ENCODE measurements around the gene TMEM132C.

DNA sequence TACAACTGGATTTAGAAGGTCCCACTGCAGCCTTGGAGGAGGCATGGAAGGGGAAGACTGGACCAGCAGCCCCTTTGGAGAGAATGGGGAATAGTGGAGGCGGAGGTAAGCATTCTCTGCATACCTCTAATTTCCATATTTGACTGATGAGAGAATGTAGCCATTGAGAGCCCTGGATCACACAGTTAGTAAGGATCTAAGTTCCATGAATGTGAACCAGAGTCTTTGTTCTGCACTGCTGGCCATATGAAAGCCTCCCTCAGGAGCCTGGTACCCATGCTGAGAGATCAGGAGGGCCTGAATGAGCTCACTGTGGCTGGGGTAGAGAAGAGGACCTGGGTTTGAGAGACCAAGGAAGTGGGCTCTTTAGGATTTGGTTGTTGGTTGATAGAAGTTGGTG lies 192.1 kb downstream of the TMEM132C start:
- TF ChIP-seq, protein P1, sequence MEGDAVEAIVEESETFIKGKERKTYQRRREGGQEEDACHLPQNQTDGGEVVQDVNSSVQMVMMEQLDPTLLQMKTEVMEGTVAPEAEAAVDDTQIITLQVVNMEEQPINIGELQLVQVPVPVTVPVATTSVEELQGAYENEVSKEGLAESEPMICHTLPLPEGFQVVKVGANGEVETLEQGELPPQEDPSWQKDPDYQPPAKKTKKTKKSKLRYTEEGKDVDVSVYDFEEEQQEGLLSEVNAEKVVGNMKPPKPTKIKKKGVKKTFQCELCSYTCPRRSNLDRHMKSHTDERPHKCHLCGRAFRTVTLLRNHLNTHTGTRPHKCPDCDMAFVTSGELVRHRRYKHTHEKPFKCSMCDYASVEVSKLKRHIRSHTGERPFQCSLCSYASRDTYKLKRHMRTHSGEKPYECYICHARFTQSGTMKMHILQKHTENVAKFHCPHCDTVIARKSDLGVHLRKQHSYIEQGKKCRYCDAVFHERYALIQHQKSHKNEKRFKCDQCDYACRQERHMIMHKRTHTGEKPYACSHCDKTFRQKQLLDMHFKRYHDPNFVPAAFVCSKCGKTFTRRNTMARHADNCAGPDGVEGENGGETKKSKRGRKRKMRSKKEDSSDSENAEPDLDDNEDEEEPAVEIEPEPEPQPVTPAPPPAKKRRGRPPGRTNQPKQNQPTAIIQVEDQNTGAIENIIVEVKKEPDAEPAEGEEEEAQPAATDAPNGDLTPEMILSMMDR (IDR thresholded peaks at IDR 0.05), result no peak
- no peak for TF ChIP-seq POLR2AphosphoS5 (IDR thresholded peaks at IDR 0.05)
